ENCODE results near the gene THEMIS.
"Not testable (repeated sequence)": the region's sequence is repeated elsewhere in the genome, so short reads cannot be mapped to it uniquely, and the experiment has no call there.

Gene THEMIS

DNA sequence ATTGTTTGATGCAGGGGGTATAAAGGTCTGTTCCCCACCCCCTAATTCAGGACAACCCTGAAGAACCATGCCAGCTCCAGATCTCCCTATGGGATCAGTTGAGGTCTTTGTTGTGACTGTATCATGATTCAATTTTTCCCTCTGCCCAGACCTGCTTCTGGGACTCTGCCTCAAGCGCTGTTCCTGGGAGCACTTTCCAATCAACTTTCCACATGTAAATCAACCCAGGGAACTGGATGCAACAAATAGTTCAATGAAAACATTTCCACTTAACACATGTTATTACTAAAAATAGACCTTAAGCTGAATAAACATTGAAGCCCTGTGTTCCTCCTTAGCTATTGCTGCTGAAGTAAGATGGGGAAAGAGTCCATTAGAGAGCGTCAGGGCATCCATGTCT is 184.4 kb downstream of the THEMIS start:
- no peak for DNase-seq

DNA sequence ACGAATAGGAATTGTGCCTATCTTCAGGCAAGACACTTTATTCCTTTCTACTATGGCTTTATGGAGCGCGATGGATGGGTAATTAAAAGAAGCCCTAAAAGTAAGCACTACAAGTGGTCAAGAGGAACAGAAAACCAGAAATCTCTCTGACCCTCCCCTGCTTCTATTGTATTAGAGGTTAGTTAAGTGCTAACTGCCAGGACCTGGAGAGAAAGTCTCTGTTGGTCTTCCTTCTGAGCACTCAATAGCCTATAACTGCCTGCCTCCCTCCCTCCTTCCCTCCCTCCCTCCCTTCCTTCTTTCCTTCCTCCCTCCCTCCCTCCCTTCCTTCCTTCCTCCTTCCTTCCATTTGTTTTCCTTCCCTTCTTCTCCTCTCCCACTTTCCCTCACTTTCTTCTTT is 190.2 kb downstream of the THEMIS start:
- no peak for DNase-seq

DNA sequence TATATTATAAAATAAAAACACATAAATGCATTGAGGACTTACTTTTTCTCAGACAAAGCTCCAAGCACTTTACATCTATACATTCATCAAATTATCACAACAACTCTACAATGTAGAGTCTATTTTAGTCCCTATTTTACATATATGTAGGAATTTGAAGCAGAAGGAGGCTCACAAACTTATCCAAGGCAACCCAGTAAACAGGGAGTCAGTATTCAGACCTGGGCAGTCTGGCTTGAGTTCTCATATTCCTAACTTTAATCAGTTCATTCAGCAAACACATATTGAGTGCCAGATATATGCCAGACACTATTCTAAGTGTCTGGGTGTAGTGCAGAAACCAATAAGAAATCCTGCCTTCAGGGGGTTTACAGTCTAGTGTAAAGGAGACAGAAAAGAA is 194.6 kb downstream of the THEMIS start:
- no peak for DNase-seq

DNA sequence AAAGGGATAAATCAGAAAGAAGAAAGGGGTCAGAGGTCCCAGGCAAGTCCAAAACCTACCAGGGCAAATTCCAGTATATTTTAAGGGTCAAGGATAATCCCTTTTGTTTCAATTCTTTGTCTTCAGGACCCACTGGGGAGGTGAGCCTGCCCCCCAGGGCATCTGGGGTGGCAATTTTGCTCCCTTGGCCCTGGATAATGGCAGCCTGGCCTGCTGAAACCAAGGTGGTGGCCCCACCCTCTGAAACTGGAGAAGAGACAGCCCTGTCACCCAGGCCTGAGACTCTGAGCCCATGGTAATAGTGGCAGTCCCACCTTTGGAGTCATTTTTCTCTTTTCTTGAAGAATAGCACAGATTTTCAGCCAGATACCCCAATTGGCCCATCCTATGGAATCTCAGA is 205.8 kb downstream of the THEMIS start:
- DNase-seq: no peak

DNA sequence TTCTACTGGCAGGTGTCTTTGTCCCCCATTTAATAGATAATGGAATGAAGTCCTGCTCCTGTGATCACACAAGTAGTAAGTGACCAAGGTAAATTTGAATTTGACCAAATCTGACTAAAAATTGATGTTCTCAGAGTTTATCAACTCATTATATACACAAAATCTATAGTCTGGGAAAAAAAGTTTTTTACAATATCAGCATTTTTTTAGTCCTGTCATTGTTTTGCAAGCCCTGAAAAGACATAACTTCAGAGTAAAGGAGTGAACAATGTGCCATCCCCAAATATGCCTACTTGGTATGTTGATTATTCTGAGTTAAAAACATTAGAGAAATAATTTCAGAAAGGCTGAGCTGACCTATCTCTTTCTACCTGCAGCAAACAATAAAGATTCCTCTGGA is 209.7 kb downstream of the THEMIS start:
- no peak for DNase-seq

DNA sequence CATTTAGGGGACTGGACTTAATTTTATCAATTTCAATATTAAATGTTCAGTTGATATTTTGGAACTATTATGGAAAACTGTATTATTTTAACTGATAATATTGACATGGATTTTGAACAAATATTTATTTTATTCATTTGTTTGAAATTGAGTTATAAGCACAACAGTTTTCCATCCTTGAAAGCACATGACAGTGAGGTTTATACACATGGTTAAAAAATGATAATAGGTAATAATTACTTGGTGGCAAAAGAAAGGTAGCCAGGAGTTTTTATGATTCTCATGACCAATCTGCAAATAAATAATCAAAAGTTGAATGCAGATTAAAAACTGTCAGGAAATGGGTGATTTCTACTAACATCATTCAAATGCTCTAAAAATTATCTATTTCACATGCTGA is 210.3 kb downstream of the THEMIS start:
- DNase-seq: no peak

DNA sequence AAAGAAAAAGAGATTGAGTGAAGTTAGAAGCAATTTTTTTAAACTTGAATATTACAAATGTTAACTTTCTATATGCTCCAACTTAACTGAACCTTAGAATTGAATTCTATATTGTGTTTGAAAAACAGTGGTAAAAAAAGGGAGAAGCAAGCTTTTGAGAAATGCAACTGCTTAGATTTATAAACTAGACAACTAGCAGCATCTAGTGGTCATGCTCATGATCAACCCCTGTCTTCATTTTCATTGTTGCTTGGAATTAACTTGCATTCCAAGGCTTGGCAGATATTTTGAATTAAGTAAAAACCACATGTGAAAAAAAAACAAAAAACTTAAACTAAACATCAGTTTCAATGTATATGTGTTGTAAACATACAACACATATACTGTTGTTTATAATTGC is 210.8 kb downstream of the THEMIS start:
- DNase-seq: no peak

DNA sequence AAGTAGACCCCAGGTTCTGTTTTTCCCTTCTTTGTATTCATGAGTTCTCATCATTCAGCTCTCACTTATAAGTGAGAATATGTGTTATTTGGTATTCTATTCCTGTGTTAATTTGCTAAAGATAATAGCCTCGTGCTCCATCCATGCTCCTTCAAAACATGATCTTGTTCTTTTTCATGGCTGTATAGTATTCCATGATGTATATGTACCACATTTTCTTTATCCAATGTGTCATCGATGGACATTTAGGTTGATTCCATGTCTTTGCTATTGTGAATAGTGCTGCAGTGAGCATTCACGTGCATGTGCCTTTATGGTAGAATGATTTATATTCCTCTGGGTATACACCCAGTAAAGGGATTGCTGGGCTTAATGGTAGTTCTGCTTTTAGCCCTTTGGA is 213.4 kb downstream of the THEMIS start:
- not testable (repeated sequence) for DNase-seq

DNA sequence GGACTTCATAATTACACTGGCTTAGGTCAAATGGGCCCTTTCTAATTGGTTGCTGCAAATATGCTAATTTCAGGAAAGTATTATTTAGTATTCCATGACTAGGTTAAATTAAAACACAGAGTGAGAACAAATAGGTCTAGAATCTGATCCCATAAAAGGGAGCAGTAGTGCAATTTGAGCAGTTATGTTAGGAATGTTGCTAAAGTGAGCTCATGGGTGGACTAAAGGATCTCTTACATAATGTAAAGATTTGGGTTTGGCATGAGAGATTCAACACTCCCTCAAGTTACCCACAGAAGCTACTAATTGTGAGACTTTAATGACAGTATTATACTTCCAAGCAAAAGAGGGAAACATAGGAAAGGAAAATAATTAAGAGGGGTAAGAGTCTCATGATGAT is 214.8 kb downstream of the THEMIS start:
- no peak for DNase-seq

DNA sequence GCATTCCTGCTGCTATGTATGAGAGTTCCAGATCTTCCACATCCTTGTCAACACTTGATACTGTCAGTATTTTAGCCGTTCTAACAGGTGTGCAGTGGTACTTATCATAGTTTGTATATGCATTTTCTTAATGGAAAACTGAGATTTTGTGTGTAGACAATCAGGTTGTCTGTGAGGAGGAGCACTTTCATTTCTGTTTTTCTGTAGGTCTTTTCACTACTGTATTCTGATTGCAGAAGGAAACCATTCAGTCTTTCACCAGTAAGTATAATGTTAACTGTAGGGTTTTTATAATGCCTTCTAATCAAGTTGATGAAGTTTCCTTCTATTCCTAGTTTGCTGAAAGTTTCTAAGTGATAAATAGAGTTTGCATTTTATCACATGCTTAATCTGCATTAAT is 216.4 kb downstream of the THEMIS start:
- no peak for DNase-seq
